Measurements from ENCODE around the gene EIF5B.
"Not testable (repeated sequence)": the region's sequence is repeated elsewhere in the genome, so short reads cannot be mapped to it uniquely, and the experiment has no call there.

EIF5B gene

DNA sequence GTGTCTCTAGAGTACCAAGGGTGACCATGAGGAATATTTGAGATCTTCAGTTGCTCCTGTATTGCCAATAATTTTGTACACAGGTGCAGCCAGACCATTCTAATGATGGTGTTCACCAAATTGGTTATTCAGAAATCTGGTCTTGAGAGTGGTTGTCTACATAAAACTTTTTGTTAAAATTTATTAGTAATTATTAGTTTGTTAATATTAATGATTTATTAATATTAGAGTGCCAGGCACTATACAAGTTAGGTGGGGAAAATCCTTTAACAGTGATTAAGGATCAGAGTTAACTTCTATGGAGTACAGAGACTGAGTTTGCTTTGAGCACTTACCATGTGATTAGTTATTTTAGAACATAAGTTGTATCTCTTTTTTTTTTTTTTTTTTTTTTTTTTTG lies 9.0 kb downstream of the EIF5B start:
- H3K4me2 ChIP-seq (ENCODE audit: low read length) = no peak overlapping the region
- H2AFZ ChIP-seq (ENCODE audit: low read depth, low read length) = no peak overlapping the region
- peaks cover 100% of the 10 kb centered on the region for H3K79me2 ChIP-seq (ENCODE audit: low read length)
- H3K4me3 ChIP-seq (ENCODE audit: low read length) = no peak overlapping the region
- H4K20me1 ChIP-seq (ENCODE audit: insufficient read depth, low read length) = peaks cover 54% of the 10 kb centered on the region
- H3K9ac ChIP-seq (ENCODE audit: low read length) = no peak overlapping the region
- no peak overlapping the region for H3K27ac ChIP-seq (ENCODE audit: low read length)
- H3K4me1 ChIP-seq (ENCODE audit: low read length) = peaks cover 27% of the 10 kb centered on the region
- no peaks in the 10 kb centered on the region for H3K27me3 ChIP-seq (ENCODE audit: low read depth, low read length)
- H3K36me3 ChIP-seq (replicated peaks; ENCODE audit: low read depth, low read length) = no peaks in the 10 kb centered on the region
- no peak for TF ChIP-seq EZH2phosphoT487 (IDR thresholded peaks at IDR 0.05; ENCODE audit: low read depth)
- no peaks in the 10 kb centered on the region for H3K9me3 ChIP-seq (ENCODE audit: insufficient read depth, low read length)

GRCh38 chr2:99348173-99348572 lies 11.0 kb downstream of the EIF5B start:
- Histone ChIP-seq H3K27ac (ENCODE audit: low read length) (no peak overlapping the region), H3K79me2 (ENCODE audit: low read length) (peaks cover 98% of the 10 kb centered on the region), H3K4me2 (ENCODE audit: low read length) (peak overlapping the region; percentile 17), H3K4me1 (ENCODE audit: low read length) (peaks cover 27% of the 10 kb centered on the region), H4K20me1 (ENCODE audit: insufficient read depth, low read length) (peaks cover 57% of the 10 kb centered on the region), H3K4me3 (ENCODE audit: low read length) (0 out of 2 replicates have a peak overlapping the region, but pooled peaks have one; percentile 7), H3K9ac (ENCODE audit: low read length) (no peak overlapping the region), H2AFZ (ENCODE audit: low read depth, low read length) (no peak overlapping the region), H3K36me3 (replicated peaks; ENCODE audit: low read depth, low read length) (no peaks in the 10 kb centered on the region), H3K9me3 (ENCODE audit: insufficient read depth, low read length) (no peaks in the 10 kb centered on the region), H3K27me3 (ENCODE audit: low read depth, low read length) (no peaks in the 10 kb centered on the region)
- no peak for TF ChIP-seq EZH2phosphoT487 (IDR thresholded peaks at IDR 0.05; ENCODE audit: low read depth)
- TF ChIP-seq, protein P1, sequence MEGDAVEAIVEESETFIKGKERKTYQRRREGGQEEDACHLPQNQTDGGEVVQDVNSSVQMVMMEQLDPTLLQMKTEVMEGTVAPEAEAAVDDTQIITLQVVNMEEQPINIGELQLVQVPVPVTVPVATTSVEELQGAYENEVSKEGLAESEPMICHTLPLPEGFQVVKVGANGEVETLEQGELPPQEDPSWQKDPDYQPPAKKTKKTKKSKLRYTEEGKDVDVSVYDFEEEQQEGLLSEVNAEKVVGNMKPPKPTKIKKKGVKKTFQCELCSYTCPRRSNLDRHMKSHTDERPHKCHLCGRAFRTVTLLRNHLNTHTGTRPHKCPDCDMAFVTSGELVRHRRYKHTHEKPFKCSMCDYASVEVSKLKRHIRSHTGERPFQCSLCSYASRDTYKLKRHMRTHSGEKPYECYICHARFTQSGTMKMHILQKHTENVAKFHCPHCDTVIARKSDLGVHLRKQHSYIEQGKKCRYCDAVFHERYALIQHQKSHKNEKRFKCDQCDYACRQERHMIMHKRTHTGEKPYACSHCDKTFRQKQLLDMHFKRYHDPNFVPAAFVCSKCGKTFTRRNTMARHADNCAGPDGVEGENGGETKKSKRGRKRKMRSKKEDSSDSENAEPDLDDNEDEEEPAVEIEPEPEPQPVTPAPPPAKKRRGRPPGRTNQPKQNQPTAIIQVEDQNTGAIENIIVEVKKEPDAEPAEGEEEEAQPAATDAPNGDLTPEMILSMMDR (IDR thresholded peaks at IDR 0.05; ENCODE audit: low read depth, low read length) = no peak

DNA sequence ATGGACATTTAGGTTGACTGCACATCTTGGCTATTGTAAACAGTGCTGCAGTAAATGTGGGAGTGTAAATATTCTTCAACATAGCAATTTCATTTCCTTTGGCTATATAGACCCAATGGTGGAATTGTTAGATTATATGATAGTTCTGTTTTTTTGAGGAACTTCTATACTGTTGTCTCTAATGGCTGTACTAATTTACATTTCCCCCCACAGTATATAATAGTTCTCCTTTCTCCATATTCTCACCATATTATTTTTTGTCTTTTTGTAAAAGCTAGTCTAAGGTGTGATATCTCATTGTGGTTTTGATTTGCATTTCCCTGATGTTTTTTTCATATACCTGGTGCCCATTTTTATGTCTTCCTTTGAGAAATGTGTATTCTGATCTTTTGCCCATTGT lies 13.0 kb downstream of the EIF5B start:
- TF ChIP-seq, protein P1 (IDR thresholded peaks at IDR 0.05; ENCODE audit: low read depth, low read length) = no peak
- no peak for TF ChIP-seq EZH2phosphoT487 (IDR thresholded peaks at IDR 0.05; ENCODE audit: low read depth)
- H3K9ac ChIP-seq (ENCODE audit: low read length) = no peak overlapping the region
- peaks cover 98% of the 10 kb centered on the region for H3K79me2 ChIP-seq (ENCODE audit: low read length)
- no peak overlapping the region for H3K4me2 ChIP-seq (ENCODE audit: low read length)
- no peak overlapping the region for H2AFZ ChIP-seq (ENCODE audit: low read depth, low read length)
- no peaks in the 10 kb centered on the region for H3K9me3 ChIP-seq (ENCODE audit: insufficient read depth, low read length)
- H3K36me3 ChIP-seq (replicated peaks; ENCODE audit: low read depth, low read length) = no peaks in the 10 kb centered on the region
- peaks cover 27% of the 10 kb centered on the region for H3K4me1 ChIP-seq (ENCODE audit: low read length)
- peaks cover 65% of the 10 kb centered on the region for H4K20me1 ChIP-seq (ENCODE audit: insufficient read depth, low read length)
- H3K27ac ChIP-seq (ENCODE audit: low read length) = no peak overlapping the region
- no peak overlapping the region for H3K4me3 ChIP-seq (ENCODE audit: low read length)
- H3K27me3 ChIP-seq (ENCODE audit: low read depth, low read length) = no peaks in the 10 kb centered on the region

GRCh38 chr2:99354070-99354469 lies 16.9 kb downstream of the EIF5B start:
- TF ChIP-seq, protein P1 (IDR thresholded peaks at IDR 0.05; ENCODE audit: low read depth, low read length) = no peak
- TF ChIP-seq EZH2phosphoT487 (IDR thresholded peaks at IDR 0.05; ENCODE audit: low read depth) = no peak
- Histone ChIP-seq H3K9me3 (ENCODE audit: insufficient read depth, low read length) (no peaks in the 10 kb centered on the region), H3K4me3 (ENCODE audit: low read length) (no peak overlapping the region), H3K4me1 (ENCODE audit: low read length) (peaks cover 13% of the 10 kb centered on the region), H2AFZ (ENCODE audit: low read depth, low read length) (no peak overlapping the region), H3K79me2 (ENCODE audit: low read length) (peaks cover 97% of the 10 kb centered on the region), H3K27ac (ENCODE audit: low read length) (no peak overlapping the region), H3K4me2 (ENCODE audit: low read length) (no peak overlapping the region), H4K20me1 (ENCODE audit: insufficient read depth, low read length) (peaks cover 65% of the 10 kb centered on the region), H3K36me3 (replicated peaks; ENCODE audit: low read depth, low read length) (no peaks in the 10 kb centered on the region), H3K27me3 (ENCODE audit: low read depth, low read length) (no peaks in the 10 kb centered on the region), H3K9ac (ENCODE audit: low read length) (no peak overlapping the region)

- not testable (repeated sequence) for H3K36me3 ChIP-seq (replicated peaks; ENCODE audit: low read depth, low read length); H2AFZ ChIP-seq (ENCODE audit: low read depth, low read length); H3K9me3 ChIP-seq (ENCODE audit: insufficient read depth, low read length); H3K9ac ChIP-seq (ENCODE audit: low read length); H3K27me3 ChIP-seq (ENCODE audit: low read depth, low read length); H3K4me3 ChIP-seq (ENCODE audit: low read length); H3K27ac ChIP-seq (ENCODE audit: low read length); H3K4me2 ChIP-seq (ENCODE audit: low read length)
- peaks cover 97% of the 10 kb centered on the region for H3K79me2 ChIP-seq (ENCODE audit: low read length)
- peaks cover 59% of the 10 kb centered on the region for H4K20me1 ChIP-seq (ENCODE audit: insufficient read depth, low read length)
- H3K4me1 ChIP-seq (ENCODE audit: low read length) = peaks cover 12% of the 10 kb centered on the region
These were observed 17.6 kb downstream of the EIF5B start for GRCh38 chr2:99354825-99355224.

All from OCI-LY3 (cell line).